GM15510 (cell line): ENCODE results near the gene PSTK.

Experiments
- POLR2A ChIP-seq: IDR thresholded peaks from 3 replicates; pipeline ENCODE4 v1.6.1; 2011; ENCODE audit warnings: borderline replicate concordance; ENCODE audit not compliant: insufficient read length; ENCODE audit errors: extremely low read depth

Gene PSTK

GRCh38 chr10:123024540-123024939 lies 44.3 kb downstream of the PSTK start:
- TF ChIP-seq POLR2A = no peak

DNA sequence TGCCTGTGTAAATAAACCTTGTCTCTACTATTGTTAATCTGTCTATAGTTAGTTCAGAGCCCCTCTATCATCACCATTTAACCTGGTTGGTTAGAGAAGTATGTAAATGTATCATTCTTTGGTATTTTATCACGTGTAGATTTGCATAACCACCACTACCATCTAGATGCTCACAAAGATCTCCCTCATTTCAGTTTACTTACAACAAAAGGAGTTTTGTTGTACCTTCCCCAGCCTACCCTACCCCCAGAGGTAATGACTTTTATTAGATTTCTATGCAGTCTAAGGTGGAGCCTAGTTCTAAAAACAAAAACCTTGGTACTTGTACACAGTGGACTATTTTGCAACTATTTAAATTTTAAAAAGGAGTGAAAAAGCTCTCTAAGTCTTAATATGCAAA lies 46.1 kb downstream of the PSTK start:
- no peak for TF ChIP-seq POLR2A

GRCh38 chr10:123027861-123028260 lies 47.7 kb downstream of the PSTK start:
- TF ChIP-seq POLR2A = no peak

- no peak for TF ChIP-seq POLR2A
Observed at GRCh38 chr10:123031124-123031523, 50.9 kb downstream of the PSTK start.

GRCh38 chr10:123034332-123034731 lies 54.1 kb downstream of the PSTK start:
- TF ChIP-seq POLR2A = no peak

- TF ChIP-seq POLR2A = no peak
Observed at GRCh38 chr10:123035467-123036086, 55.4 kb downstream of the PSTK start.

DNA sequence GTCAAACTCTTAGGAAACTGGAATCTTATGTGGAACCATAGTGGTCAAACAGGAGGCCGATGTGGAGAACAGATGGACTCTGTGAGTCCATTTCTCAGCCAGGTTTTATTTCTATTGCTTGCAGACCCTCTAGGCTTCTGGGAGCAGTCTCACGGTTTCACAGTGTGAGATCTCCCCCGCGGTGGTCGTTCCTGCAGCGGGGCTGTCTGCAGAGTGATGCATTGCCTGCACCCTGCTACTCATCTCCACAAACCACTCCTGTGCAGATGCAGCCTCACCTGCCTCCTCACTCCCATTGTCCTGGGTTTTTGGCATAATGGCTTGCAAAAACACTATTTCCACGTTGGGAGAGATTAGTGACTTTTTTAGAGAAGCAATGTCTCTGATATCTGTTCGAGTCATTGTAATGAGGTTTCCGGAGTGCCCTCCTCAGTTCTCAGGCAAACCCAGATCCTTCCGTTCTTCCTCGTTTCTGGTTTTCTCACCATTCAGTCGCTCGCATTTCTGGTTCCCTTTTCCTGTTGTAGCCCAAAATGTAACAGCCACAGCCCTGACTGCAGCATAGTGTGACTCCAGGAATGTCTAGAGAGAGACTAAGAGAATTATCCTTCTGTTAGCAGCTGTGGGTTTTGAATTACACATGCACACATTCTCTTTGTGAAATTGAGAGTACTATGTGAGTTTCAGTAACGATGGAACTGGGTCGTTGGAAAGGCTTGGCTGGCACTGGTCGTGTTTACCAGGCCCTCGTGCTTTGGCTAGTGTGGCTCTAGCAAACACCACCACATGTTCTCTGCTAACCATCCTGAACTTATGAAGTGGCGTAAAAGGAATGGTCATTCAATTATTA lies 58.8 kb downstream of the PSTK start:
- TF ChIP-seq POLR2A = no peak

DNA sequence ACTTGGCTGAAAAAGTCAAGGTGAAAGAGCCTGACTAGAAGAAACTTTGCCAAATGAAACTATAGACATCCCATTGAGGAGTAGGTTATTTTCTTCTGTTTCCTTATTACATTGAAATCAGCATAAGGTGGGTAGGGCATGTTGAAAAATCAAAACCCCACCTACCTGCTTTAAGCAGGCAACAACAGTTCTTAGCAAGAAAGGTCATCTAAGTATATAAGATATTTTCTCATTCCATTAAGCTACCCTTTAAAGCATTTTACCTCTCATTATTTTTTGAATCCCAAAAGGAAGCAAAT lies 59.4 kb downstream of the PSTK start:
- TF ChIP-seq POLR2A = no peak
